Measurements from ENCODE around the gene WDR27. TPM values are rescaled to one million over a fixed set of nuclear protein-coding genes. Genes with fewer than 3 reads are reported as not detected.
"Not testable (repeated sequence)": the region's sequence is repeated elsewhere in the genome, so short reads cannot be mapped to it uniquely, and the experiment has no call there.

Gene WDR27
- total RNA-seq, 1 donor from 2014 or later = 32.8 TPM

DNA sequence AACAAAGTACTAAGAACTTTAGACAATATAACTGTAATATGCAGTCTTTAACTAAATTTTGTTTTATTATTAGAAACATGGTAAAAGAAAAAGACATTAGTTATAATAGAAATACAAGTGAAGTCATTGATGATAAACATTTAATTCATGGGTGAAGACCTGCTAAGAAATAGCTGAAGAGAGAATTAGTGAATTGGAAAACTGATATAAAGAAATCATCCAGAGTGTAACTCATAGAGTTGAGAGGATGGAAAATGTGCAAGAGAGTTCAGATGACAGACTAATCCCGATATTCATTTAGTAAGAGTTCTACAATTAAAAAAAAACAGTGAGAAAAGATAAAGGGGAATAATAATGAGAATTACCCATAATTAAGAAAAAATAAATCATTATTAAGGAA lies 227.5 kb downstream of the WDR27 start:
- DNase-seq = no peak

DNA sequence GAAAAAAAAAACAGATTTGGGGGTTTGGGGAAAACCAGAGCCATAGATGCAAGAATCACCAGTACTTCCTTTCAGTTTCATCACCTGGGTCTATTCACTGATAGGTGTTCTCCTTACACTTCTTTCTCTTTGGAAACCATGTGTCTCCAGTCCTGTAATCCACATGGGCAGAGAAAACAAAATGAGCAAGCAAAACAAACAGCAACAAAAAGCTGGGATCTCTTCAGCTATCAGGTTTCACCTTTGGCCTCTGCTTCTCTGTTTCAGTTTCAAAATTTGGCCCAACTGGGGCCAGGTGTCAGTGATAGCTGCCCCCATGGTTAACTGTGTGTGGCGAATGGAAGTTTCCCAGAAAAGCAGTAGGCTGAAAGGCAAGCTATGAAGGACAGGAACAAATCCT lies 228.2 kb downstream of the WDR27 start:
- no peak for DNase-seq

DNA sequence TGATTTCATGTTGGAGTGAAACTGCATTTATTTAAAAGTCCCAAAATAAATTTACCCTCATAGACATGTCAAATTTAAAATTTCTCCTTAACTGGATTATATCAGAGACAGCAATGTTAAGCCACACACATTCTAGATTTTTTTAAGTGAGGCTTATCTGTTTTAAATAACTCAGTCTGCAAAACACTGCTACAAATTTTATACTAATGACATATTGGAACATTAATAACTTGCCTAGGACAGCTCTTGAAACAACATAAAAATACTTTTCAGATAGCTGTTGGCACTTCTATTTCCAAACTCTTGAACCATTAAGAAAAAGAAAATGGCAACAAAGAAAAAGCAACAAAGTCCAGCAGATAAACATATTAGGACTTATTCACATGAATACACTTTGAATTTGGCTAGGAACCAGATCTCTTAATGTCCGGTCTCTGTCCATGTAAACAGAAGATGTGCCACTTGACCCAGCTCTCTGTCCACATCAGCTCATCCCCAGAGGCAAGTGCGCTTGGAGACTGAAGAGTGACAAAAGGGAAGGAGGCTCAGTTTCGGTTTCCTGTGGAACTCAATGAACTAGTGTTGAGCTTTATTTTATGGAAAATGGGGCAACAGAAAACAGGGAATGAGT lies 228.9 kb downstream of the WDR27 start:
- DNase-seq = no peak

DNA sequence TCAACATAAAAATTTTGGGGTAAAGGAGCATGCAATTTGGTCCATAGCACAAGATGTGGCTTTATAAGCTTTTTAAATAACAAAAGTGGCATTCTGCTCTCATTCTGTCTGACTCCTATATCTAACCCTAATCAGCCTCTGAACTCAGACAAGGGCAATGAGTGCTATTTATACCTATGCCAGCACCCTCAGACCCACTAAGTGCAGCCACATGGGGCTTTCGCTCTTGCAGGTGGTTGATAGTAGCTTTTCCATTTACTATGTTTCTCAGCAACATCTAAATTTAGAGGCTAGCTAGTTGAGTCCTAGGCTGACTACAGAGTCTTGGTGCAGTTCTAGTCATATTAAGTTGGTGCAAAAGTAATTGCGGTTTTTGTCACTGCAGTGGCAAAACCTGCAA lies 231.0 kb downstream of the WDR27 start:
- DNase-seq = no peak

DNA sequence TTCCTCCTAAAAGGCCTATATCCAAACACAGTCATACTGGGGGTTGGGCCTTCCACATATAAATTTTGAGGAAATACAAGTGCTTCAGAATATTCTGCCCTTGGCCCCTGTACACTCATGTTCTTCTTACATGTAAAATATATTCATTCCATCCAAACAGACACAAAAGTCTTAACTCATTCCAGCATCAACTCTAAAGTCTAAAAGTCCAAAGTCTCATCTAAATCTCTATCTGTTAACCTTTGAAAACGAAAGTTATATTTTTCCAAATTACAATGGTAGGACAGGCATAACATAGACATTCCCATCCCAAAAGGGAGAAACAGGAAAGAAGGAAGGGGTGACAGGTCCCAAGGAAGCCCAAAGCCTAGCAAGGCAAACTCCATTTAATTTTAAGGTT lies 232.8 kb downstream of the WDR27 start:
- no peak for DNase-seq

DNA sequence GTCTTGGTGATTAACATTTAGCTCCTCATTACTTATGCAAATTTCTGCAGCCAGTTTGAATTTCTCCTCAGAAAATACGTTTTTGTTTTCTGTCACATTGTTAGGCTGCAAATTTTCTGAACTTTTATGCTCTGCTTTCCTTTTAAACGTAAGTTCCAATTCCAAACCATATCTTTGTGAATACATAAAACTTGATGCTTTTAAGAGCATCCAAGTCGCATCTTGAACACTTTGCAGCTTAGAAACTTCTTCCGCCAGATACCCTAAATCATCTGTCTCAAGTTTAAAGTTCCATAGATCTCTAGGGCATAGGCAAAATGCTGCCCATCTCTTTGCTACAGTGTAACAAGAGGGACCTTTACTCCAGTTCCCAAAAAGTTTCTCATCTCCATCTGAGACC lies 234.1 kb downstream of the WDR27 start:
- DNase-seq = not testable (repeated sequence)

DNA sequence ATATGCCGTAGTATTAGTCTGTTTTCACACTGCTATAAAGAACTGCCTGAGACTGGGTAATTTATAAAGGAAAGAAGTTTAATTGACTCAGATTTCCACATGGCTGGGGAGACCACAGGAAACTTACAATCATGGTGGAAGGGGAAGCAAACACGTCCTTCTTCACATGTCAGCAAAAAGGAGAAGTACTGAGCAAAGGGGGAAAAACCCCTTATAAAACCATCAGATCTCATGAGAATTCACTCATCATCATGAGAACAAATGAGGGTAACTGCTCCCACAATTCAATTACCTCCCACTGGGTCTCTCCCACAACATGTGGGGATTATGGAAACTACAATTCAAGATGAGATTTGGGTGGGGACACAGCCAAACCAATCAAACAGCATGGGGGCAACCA lies 235.6 kb downstream of the WDR27 start:
- DNase-seq = not testable (repeated sequence)

DNA sequence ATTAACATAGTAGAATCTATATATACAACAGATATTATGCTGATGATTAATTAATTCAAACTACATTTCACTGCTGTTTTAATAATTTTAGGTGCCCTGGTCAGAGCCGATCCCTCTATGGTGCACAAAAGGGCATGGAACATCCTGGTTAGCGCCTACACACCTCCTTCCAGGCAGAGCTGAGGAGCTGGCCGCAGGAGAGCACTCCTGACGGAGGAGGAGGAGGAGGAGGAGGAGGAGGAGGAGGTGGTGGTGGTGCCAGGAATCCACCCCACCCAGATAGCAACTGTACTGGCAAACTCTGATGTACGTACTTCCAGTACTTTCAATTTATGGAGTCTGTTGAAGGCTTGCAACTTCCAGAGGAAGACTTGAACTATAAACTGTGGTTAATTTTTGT lies 244.1 kb downstream of the WDR27 start:
- DNase-seq = no peak

DNA sequence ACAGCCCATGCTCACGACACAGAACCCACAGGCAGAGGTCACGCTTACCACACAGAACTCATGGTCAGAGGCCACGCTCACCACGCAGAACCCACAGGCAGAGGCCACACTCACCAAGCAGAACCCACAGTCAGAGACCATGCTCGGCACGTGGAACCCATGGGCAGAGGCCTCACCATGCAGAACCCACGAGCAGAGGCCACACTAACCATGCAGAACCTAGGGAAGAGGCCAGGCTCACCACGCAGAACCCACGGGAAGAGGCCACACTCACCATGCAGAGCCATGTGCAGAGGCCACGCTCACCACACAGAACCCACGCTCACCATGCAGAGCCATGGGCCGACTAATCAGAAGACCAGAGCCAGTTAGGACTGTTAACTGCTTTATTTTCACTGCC lies 245.0 kb downstream of the WDR27 start:
- no peak for DNase-seq

DNA sequence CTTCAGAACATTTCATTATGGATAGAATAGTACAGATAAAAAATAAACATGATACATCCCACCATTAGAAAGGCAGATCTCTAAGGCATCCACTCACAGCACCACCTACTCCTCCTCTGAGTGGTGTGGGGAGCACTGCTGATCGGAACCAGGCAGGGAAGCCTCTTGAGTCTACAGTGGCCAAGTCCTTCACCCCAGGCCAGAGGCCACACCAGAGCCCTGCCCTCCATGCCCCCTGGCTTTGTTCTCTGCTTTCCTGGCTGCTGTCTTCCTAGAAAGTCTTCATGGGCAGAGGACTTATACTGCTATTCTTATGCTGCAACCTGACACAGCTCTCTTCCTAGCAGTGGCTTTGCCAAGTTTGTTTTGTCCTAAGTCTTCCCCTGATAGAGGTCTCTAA lies 246.4 kb downstream of the WDR27 start:
- DNase-seq = no peak

DNA sequence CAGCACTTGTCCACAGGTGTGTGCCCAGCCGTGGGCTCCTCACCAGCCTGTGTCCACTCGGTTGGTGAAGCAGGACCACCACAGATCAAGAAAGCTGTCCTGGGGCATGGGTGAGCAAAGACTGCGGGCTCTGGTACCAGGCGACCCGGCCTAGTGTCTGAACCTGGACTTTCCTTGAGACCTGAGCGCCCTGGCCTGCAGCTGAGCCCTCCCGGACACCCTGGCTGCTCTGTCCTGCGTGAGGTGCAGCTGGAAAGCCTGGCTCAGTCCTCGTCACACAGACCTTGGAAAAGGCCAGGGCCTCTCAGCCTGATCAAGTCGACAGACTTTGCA lies 247.0 kb downstream of the WDR27 start:
- no peak for DNase-seq

DNA sequence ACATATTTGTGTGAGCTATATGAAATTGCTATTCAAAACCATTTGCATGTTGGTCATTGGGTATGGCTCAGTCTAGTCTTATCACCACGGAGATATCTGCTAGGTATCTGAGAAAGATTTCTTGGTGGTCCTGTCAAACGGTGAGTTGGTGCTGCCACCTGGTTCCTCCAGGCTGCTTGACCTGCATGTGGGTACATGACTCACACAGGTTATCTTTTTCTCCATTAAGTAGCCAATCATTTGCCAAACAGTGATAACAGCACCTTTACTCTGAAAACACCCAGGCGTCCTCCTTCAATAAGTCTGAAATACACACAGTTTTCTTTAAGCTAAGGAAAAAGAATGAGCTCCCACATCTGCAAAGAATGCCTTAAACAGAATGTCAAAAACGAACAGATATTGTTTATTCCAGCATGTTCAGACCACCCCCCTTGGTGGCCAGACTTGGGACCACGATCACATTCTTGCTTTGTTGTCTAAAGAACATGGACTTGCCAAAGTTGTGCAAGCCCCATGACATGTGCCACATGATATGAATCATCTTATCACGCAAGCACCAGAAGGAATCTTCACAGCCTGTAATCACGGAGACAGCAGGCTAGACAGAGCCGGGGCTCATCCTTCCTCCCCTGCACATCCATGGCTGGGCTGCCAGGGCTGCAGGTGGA lies 247.5 kb downstream of the WDR27 start:
- DNase-seq = peak; percentile 90

DNA sequence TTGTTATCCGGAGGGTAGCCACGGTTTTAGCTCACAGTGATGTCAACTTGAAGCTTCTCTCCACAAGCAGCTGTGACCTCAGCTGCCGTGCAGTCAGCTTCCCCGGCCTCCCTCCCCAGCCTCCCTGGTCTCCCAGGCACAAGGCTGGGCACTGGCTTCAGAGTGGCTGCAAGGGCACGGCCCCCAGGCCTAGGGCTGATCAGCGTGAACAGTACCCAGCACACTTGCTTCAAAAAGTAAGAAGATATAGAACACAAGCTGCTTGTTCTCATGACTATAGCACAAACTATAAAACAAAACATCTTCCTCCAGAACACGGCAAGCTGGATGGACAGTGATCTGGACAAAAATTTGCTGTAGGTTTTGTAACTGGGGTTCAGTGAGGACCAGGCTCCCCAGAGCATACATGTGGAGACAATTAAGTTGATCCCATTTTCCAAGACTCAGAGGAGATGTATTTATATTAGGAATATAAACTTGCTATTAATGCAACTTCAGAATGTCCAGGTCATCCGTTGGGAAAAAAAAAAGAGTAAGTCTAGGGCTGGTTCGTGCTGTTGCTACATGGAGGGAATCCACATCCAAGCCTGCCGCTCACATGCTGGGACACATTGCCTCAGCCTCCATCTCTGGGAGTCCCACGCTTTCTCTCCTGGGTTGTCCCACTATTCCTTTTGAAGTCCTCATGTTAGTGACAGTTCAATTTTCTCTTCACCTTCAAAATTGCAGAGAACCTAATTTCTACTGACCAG lies 248.8 kb downstream of the WDR27 start:
- DNase-seq = peak; percentile 26

DNA sequence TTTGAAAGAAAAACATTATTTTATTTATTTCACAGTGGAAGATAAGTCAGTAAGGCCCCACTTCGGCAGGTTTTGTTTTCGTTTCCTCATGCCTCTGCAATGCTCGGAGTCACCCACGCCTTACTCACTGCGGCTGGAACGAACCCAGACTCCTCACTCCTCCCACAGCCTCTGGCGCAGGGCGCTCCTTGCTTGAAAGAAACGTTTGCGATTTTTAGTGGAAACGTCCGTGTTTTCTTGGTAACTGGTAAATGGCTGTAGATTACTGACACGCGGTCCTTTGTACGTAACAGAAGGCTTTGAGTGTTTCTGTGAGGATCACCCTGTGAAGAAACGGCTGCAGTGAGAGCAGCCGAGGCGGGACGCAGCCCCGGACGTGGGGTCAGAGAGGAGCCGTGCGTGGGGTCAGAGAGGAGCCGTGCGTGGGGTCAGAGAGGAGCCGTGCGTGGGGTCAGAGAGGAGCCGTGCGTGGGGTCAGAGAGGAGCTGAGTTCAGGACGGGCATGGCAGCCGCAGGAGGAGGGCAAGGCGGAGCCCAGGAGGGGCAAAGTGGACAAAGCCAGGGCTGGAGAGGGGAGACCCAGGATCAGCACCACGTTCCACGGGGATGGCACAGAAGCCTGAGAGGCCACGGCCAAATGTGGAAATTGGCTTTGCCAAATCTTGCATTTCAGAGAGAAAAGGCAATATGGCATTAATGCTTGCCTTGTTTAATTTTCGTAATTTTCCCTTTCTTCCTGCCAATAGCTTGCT lies 249.5 kb downstream of the WDR27 start:
- peak; percentile 50 for DNase-seq

DNA sequence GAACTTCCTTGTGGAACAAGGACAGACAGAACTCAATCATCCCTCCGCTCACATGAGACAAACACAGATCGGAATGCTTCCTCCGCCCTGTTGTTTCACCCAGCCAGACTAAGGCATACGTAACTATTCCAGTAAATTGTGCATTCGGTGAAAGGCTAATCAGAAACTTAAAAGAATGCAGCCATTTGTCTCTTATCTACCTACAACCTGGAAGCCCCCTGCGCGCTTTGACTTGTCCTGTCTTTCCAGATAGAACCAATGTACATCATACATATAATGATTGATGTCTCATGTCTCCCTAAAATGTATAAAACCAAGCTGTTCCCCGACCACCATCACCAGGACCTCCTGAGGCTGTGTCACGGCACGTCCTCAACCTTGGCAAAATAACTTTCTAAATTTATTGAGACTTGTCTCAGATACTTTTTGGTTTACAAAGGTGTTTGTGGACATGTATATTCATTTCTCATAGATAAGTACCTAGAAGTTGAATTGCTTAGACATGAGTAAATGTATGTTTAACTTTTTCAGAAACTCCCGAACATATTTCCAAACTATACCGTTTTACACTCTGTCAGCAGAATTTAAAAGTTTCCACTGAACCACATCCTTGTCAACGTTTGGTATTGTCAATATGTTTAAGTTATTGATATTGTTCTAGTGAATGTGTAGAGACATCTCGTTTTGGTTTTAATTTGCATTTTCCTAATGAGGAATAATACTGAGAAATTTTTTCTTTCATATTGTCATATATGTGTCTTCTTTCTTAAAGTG lies 250.6 kb downstream of the WDR27 start:
- no peak for DNase-seq

DNA sequence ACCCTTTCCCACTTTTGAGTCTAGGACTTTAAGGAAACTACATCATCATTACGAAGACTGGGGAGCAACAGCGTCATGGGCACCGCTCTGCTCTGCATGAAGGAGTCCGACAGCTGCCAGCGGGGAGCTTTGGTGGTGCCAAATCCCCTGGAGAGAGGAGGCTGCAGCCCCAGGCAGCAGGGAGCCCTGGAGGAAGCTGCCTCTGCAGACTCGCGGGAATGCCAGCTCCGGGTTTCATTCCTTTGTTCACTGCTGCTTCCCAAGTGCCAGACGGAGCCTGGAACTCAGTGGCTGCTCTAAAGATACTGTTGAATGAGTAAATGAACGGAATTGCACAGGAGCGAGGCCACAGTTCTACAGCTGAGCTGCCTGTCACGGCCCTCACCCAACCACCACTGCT lies 251.7 kb downstream of the WDR27 start:
- DNase-seq = no peak

DNA sequence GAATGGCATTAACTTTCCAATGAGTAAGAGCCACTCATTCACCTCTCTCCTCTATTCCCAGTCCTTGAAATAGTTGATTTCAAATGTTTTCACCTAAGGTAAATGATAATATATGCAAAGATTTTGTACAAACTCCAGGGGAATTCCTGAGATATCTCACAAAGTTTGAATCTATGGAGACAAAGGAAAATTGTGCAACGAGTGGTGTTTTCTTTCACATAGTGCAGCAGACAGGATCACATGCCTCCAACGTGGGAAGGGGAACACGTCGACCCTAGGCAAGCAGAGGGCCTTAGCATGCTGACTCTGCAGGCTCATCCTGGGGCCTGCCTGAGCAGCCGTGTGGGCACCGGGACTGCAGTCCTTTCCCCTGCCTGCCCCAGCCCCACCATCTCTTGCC lies 252.6 kb downstream of the WDR27 start:
- DNase-seq = no peak

DNA sequence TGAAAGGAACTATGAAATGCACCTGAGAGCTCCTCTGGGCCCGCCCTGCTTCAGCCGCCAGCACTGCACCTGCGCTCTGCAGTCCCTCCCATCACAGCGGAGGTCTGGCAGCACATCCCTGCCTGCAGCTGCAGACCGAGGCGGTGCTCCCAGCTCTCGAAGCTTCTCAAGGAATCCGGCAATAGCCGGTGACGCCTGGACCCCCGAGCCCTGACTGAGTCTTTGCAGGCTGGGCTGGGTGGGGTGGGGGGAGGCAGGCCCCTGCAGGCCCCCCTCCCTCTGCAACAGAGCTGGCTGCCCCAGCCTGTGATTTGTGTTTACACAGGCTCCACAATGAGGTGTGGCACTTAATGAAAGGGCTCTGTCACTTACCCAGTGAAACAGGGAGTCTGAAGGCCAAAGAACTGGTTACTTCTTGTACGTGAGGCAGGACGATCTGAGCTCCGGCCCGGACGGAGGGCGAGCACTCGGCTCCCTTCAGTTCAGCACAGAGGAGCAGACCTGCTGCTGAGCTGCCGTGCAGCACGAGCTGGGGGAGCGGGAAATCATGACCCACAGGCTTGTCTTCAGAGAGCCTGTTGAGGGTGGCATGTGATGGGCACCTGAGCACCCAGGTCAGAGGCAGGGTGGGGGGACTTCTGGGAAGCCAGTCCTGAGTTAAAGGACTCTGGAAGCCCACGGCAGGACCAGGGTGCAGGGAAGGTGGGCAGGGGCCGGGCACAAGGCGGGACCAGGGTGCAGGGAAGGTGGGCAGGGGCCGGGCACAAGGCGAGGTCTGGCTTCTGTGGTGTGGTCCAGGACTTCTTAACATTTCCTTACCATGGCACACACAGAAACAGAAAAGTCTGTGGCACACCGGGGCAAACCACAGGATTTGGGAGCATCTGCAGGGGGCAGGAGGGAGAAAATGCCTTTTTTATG lies 255.9 kb downstream of the WDR27 start:
- DNase-seq = no peak

DNA sequence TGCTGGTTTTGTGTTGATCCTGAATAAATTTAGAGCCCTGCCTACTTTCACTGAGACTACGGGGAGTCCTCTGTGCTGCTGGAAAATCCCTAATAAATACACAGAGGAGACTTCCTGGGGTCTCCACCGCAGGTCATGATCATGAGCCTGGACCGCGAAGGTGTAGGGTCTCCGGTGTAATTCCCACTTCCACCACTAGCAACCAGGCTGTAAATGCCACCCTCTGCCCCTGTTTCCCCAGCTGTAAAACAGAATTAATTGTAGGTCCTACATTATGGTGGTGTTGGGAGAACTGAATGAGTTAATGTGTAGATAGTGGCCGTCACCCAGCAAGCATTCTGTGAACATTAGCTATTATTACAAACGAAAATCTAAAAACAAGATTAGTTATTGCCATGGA lies 256.6 kb downstream of the WDR27 start:
- no peak for DNase-seq

DNA sequence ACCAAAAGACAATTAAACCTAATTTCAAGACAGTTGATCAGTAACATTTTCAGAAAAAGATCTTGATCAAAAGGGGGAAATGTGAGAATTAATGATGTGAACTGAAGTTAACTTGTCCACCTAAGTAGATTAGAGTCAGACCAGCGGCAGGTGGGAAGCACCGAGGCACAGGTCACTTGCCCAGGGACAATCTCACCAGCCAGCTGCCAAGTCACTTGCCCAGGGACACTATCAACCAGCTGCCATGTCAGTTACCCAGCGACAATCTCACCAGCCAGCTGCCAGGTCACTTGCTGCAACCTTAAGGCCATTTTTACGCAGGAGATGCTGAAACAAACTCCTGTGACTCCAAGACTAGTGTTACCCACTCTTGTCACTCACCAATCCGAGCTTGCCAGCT lies 260.5 kb downstream of the WDR27 start:
- no peak for DNase-seq

DNA sequence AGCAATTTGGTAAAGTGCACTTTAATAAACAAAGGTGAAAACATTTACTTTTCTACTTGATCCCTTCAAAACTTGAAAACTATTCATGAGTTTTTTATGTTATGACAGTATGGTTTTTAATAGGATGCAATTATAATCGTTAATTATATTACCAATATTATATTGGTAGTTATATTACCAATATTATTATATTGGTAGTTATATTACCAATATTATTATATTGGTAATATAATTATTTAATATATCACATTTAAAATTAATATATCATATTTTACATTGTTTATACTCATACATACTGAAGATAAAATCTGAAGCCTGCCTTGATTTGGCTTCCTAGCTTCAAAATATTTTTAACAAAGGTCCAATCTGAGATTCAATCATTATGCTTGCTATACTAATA lies 262.1 kb downstream of the WDR27 start:
- no peak for DNase-seq
